Right atrium auricular region (tissue), 2 donors: ENCODE data around the gene ARMC6. TPM values are rescaled to one million over a fixed set of nuclear protein-coding genes. Genes with fewer than 3 reads are reported as not detected.

Experiments used
- DNase-seq: peaks from one replicate; pipeline ENCODE4 v3.0.0-alpha.2; 2019; ENCODE audit warnings: low spot score
- H3K27ac ChIP-seq, 2 donors: fragments of 200-600 bp; sonication (generic); 1 replicate in 1 of 2; 2 replicates in 1 of 2; pipeline ENCODE4 v1.5.1; 2016 to 2019
- H3K27me3 ChIP-seq, 2 donors: fragments of 200-600 bp; sonication (generic); one replicate each; pipeline versions ENCODE4 v1.5.1 to v1.6.0; 2017 to 2019
- H3K36me3 ChIP-seq: fragments of 200-600 bp; sonication (generic); one replicate; pipeline ENCODE4 v1.5.1; 2016
- H3K4me1 ChIP-seq, 2 donors: fragments of 200-600 bp; sonication (generic); one replicate each; pipeline versions ENCODE4 v1.5.1 to v1.6.0; 2017 to 2019
- H3K4me3 ChIP-seq, 2 donors: fragments of 200-600 bp; sonication (generic); 1 replicate in 1 of 2; 2 replicates in 1 of 2; pipeline ENCODE4 v1.5.1; 2017 to 2019; ENCODE audit warnings: mild to moderate bottlenecking in 1 of 2, moderate library complexity in 1 of 2
- H3K9me3 ChIP-seq, 2 donors: fragments of 200-600 bp; sonication (generic); one replicate each; pipeline ENCODE4 v1.5.1; 2019
- total RNA-seq, 2 donors: library from RNA; depleted of rRNA; stranded (reverse); fragments of >200 nt; gene quantifications; one replicate each; pipeline ENCODE4 v1.1.0, GENCODE V29; 2016
- TF ChIP-seq, protein P1 (sequence below), 2 donors: fragments of 200-600 bp; sonication (generic); IDR thresholded peaks; one replicate each; pipeline ENCODE4 v1.5.1; 2019; ENCODE audit warnings: antibody characterized with exemption in 2 of 2

ARMC6 gene
- total RNA-seq, 2 donors from 2014 or later = 13.7 to 14.4 TPM

- H3K36me3 ChIP-seq = peaks cover 28% of the 10 kb centered on the region
- TF ChIP-seq, protein P1, sequence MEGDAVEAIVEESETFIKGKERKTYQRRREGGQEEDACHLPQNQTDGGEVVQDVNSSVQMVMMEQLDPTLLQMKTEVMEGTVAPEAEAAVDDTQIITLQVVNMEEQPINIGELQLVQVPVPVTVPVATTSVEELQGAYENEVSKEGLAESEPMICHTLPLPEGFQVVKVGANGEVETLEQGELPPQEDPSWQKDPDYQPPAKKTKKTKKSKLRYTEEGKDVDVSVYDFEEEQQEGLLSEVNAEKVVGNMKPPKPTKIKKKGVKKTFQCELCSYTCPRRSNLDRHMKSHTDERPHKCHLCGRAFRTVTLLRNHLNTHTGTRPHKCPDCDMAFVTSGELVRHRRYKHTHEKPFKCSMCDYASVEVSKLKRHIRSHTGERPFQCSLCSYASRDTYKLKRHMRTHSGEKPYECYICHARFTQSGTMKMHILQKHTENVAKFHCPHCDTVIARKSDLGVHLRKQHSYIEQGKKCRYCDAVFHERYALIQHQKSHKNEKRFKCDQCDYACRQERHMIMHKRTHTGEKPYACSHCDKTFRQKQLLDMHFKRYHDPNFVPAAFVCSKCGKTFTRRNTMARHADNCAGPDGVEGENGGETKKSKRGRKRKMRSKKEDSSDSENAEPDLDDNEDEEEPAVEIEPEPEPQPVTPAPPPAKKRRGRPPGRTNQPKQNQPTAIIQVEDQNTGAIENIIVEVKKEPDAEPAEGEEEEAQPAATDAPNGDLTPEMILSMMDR (IDR thresholded peaks at IDR 0.05) = no peak
Measured at GRCh38 chr19:18990128-18990708, 43.2 kb upstream of the ARMC6 start.

DNA sequence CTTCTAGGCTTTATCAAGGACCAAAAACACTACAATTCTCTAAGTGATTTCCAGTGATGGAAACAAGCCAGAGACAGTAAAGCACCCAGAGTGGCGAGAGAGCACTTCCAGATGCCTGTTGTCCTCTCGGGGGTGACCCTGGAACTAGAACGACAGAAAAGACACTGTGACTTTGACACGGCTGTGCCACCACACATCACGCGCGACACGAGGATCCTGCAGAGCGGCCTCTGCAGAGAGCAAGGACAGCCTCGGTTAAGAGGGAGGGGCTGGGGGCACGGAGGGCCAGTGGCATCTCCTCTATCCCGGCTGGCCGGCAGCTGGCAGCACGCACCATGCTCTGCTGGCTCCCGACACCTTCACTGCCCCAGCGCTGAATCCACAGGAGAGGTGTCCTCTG, 42.4 kb upstream of the ARMC6 start:
- peaks cover 36% of the 10 kb centered on the region for H3K36me3 ChIP-seq
- no peak overlapping the region for H3K27ac ChIP-seq
- no peaks in the 10 kb centered on the region for H3K27me3 ChIP-seq
- H3K4me1 ChIP-seq = no peaks in the 10 kb centered on the region
- TF ChIP-seq, protein P1 (IDR thresholded peaks at IDR 0.05) = peak in 1 of 2 donors; percentile 12
- H3K4me3 ChIP-seq = no peak overlapping the region
- H3K9me3 ChIP-seq = no peaks in the 10 kb centered on the region
- DNase-seq = no peak

More at GRCh38 chr19:18990128-18990708, 43.2 kb upstream of the ARMC6 start:
- no peak for DNase-seq
- Histone ChIP-seq H3K4me1 (peaks cover 0 to 7% of the 10 kb centered on the region in 2 donors), H3K4me3 (no peak overlapping the region), H3K27me3 (no peaks in the 10 kb centered on the region), H3K9me3 (no peaks in the 10 kb centered on the region), H3K27ac (no peak overlapping the region)

DNA sequence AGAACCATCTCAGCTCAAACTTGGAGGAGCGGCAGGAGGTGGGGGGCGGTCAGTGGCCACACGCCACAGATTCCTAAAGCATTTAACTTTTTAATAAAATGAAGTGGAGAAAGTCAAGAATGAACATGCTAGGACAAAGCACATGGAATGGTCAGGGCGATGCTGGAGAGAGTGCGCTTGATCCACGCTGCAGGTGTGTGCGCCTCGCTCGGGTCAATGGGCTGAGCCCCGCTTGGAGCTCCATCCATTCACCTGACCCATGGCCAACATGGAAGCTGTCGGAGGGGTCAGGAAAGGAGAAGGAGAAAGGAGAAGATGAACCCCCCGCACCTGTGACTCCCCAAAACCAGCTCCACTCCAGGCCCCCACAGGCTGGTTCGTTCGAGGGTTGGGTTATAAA, 41.9 kb upstream of the ARMC6 start:
- no peak overlapping the region for H3K4me3 ChIP-seq
- H3K9me3 ChIP-seq = no peaks in the 10 kb centered on the region
- TF ChIP-seq, protein P1 (IDR thresholded peaks at IDR 0.05) = no peak
- H3K4me1 ChIP-seq = no peaks in the 10 kb centered on the region
- no peaks in the 10 kb centered on the region for H3K27me3 ChIP-seq
- peak overlapping the region in 1 of 2 donors; percentile 5 for H3K27ac ChIP-seq
- H3K36me3 ChIP-seq = peaks cover 38% of the 10 kb centered on the region
- DNase-seq = no peak

DNA sequence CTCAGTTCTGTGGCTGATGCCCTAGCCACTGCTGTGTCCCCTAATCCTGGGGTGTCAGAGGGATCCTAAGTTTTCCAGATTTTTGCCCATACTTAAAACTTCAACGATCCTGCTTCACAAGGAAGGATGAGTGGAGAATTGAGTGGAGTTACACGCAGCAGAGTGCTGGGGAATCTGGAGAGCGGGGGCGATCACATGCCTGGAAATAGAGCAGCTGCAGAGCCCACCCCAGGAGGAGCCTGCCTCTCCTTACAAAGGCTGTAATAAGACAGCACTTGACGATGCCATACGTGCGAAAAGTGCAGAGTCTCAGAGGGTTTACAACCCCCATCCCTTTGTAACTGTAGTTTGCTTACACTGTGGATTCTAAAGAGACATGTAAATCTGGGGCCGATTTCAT, 40.7 kb upstream of the ARMC6 start:
- Histone ChIP-seq H3K36me3 (peaks cover 47% of the 10 kb centered on the region), H3K4me1 (no peaks in the 10 kb centered on the region), H3K27ac (no peak overlapping the region), H3K9me3 (no peaks in the 10 kb centered on the region), H3K27me3 (no peaks in the 10 kb centered on the region), H3K4me3 (no peak overlapping the region)
- TF ChIP-seq, protein P1 (IDR thresholded peaks at IDR 0.05) = no peak
- DNase-seq = no peak

GRCh38 chr19:18993115-18993514, 40.3 kb upstream of the ARMC6 start:
- Histone ChIP-seq H3K36me3 (peaks cover 47% of the 10 kb centered on the region), H3K27ac (no peak overlapping the region), H3K4me3 (no peak overlapping the region), H3K9me3 (no peaks in the 10 kb centered on the region), H3K27me3 (no peaks in the 10 kb centered on the region), H3K4me1 (no peaks in the 10 kb centered on the region)
- DNase-seq = no peak
- TF ChIP-seq, protein P1 (IDR thresholded peaks at IDR 0.05) = no peak

DNA sequence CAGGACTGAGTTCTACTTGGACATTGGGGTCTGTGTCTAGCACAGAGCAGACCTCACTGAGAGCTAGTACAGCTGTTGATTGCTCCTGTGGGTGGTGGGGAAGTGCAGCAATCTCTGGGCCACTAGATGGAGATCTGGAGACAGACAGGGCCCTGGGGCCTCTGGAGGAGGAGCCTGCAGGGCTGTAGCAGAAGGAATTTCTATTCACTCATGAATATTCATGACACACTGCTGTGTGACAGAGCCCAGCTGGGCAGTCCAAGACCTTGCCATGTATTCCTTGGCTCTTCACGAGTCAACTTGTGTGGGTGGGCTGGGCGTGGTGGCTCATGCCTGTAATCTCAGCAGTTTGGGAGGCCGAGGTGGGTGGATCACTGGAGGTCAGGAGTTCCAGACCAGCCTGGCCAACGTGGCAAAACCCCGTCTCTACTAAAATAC, 37.6 kb upstream of the ARMC6 start:
- Histone ChIP-seq H3K4me3 (no peak overlapping the region), H3K9me3 (no peaks in the 10 kb centered on the region), H3K27ac (no peak overlapping the region), H3K4me1 (no peaks in the 10 kb centered on the region), H3K36me3 (peaks cover 57% of the 10 kb centered on the region), H3K27me3 (no peaks in the 10 kb centered on the region)
- TF ChIP-seq, protein P1 (IDR thresholded peaks at IDR 0.05) = peak in 1 of 2 donors; percentile 39
- no peak for DNase-seq
